IMR-90 (cell line): ENCODE data around the gene HDAC10. TPM values are rescaled to one million over a fixed set of nuclear protein-coding genes. Genes with fewer than 3 reads are reported as not detected.

Experiments
- ATAC-seq: fragments of 200-7000 bp; cut with Tn5 transposase; 2 replicates; pipeline ENCODE4 v1.9.1; 2020; ENCODE audit warnings: low read depth, mild to moderate bottlenecking, moderate library complexity
- BruUV-seq: library from RNA; stranded (reverse); fragments of 400-500 nt; replicated peaks from 2 replicates; lab custom pipeline; 2021; lab: Mats Ljungman, UMichigan
- CTCF ChIA-PET: fragments of 300-600 bp; formaldehyde crosslinking; extraction: SDS; loops from one replicate; lab custom pipeline; 2021; ENCODE audit warnings: antibody characterized with exemption; lab: Yijun Ruan, JAX
- POLR2A ChIA-PET: fragments of 300-600 bp; sonication (Branson Sonifier 250); formaldehyde crosslinking; loops from one replicate; lab custom pipeline; 2022; ENCODE audit warnings: antibody characterized with exemption; ENCODE audit not compliant: unreplicated experiment; lab: Charles Lee
- DNase-seq: peaks from one replicate; pipeline ENCODE4 v3.0.0; 2013
- H2AFZ ChIP-seq: replicated peaks from 2 replicates; pipeline ENCODE3; 2013; ENCODE audit warnings: low read length, mild to moderate bottlenecking; ENCODE audit not compliant: poor library complexity
- H2AK5ac ChIP-seq: 2 replicates; pipeline ENCODE4 v1.6.1; 2013; ENCODE audit warnings: low read depth, low read length, inconsistent platforms
- H2AK9ac ChIP-seq: replicated peaks from 2 replicates; pipeline ENCODE3; 2013; ENCODE audit warnings: mild to moderate bottlenecking, low read depth, low read length, moderate library complexity; ENCODE audit not compliant: poor library complexity
- H2BK120ac ChIP-seq: 2 replicates; pipeline ENCODE4 v1.6.1; 2013; ENCODE audit warnings: low read depth, low read length, inconsistent platforms
- H2BK15ac ChIP-seq: 3 replicates; pipeline ENCODE4 v1.6.1; 2013; ENCODE audit warnings: low read depth, low read length, inconsistent platforms
- H2BK20ac ChIP-seq: 2 replicates; pipeline ENCODE4 v1.6.1; 2013; ENCODE audit warnings: low read depth, mild to moderate bottlenecking, inconsistent platforms, low read length, moderate library complexity
- H2BK5ac ChIP-seq: 2 replicates; pipeline ENCODE4 v1.6.1; 2013; ENCODE audit warnings: mild to moderate bottlenecking, low read depth, low read length, inconsistent platforms; ENCODE audit not compliant: poor library complexity, severe bottlenecking
- H3K14ac ChIP-seq: replicated peaks from 2 replicates; pipeline ENCODE4 v1.6.1; 2013; ENCODE audit warnings: low read depth, low read length, inconsistent platforms
- H3K18ac ChIP-seq: 2 replicates; pipeline ENCODE4 v1.6.1; 2013; ENCODE audit warnings: low read depth, low read length, control low read depth
- H3K23ac ChIP-seq: 2 replicates; pipeline ENCODE4 v1.6.1; 2013; ENCODE audit warnings: low read depth, low read length, inconsistent platforms
- H3K27ac ChIP-seq: 2 replicates; pipeline ENCODE4 v1.5.1; 2013; ENCODE audit warnings: mild to moderate bottlenecking, control low read depth, low read length; ENCODE audit not compliant: insufficient read depth
- H3K27me3 ChIP-seq: 2 replicates; pipeline ENCODE4 v1.6.1; 2013; ENCODE audit warnings: low read length; ENCODE audit not compliant: control insufficient read depth, insufficient read depth
- H3K36me3 ChIP-seq: 2 replicates; pipeline ENCODE4 v1.6.1; 2013; ENCODE audit warnings: low read length, mixed read lengths; ENCODE audit not compliant: control insufficient read depth, insufficient read depth
- H3K4ac ChIP-seq: 2 replicates; pipeline ENCODE4 v1.6.1; 2013; ENCODE audit warnings: low read depth, low read length, inconsistent platforms
- H3K4me1 ChIP-seq: 2 replicates; pipeline ENCODE4 v1.6.1; 2013; ENCODE audit warnings: low read length, mixed read lengths; ENCODE audit not compliant: control insufficient read depth, insufficient read depth
- H3K4me2 ChIP-seq: 2 replicates; pipeline ENCODE4 v1.6.1; 2013; ENCODE audit warnings: low read depth, mild to moderate bottlenecking, control low read depth, low read length, moderate library complexity
- H3K4me3 ChIP-seq: 2 replicates; pipeline ENCODE4 v1.5.1; 2013; ENCODE audit warnings: low read depth, mild to moderate bottlenecking, control low read depth, low read length, moderate library complexity; ENCODE audit not compliant: insufficient read depth
- H3K56ac ChIP-seq: 2 replicates; pipeline ENCODE4 v1.6.1; 2013; ENCODE audit warnings: low read length, inconsistent platforms; ENCODE audit not compliant: insufficient read depth; ENCODE audit errors: extremely low read depth
- H3K79me1 ChIP-seq, 2 experiments: 2 replicates each; pipeline ENCODE4 v1.6.1; 2013; ENCODE audit warnings: low read length in 2 of 2, inconsistent platforms in 1 of 2, low read depth in 1 of 2
- H3K9ac ChIP-seq: 2 replicates; pipeline ENCODE4 v1.6.1; 2013; ENCODE audit warnings: low read depth, low read length, control low read depth
- H3K9me1 ChIP-seq: 2 replicates; pipeline ENCODE4 v1.6.1; 2013; ENCODE audit warnings: low read length, inconsistent platforms; ENCODE audit not compliant: insufficient read depth
- H3K9me3 ChIP-seq: 2 replicates; pipeline ENCODE4 v1.6.1; 2013; ENCODE audit warnings: low read length; ENCODE audit not compliant: control insufficient read depth, insufficient read depth
- H4K20me1 ChIP-seq: 2 replicates; pipeline ENCODE4 v1.6.1; 2013; ENCODE audit warnings: low read length, inconsistent platforms; ENCODE audit not compliant: insufficient read depth
- H4K5ac ChIP-seq: 2 replicates; pipeline ENCODE4 v1.6.1; 2013; ENCODE audit warnings: mild to moderate bottlenecking, low read depth, low read length, control low read depth
- H4K8ac ChIP-seq, 2 experiments: 2 replicates each; pipeline ENCODE4 v1.6.1; 2013; ENCODE audit warnings: low read depth in 2 of 2, low read length in 2 of 2, control low read depth in 1 of 2, inconsistent platforms in 1 of 2
- H4K91ac ChIP-seq: 2 replicates; pipeline ENCODE4 v1.6.1; 2013; ENCODE audit warnings: low read depth, low read length, inconsistent platforms; ENCODE audit not compliant: insufficient read depth
- BHLHE40 ChIP-seq: fragments of 150-350 bp; IDR thresholded peaks from 2 replicates; pipeline ENCODE4 v1.6.1; 2016; ENCODE audit warnings: mild to moderate bottlenecking, low read depth, low read length
- CEBPB ChIP-seq: IDR thresholded peaks from 2 replicates; pipeline ENCODE4 v1.6.1; 2012; ENCODE audit warnings: low read depth, low read length, improper control_type of control experiment
- CHD1 ChIP-seq: IDR thresholded peaks from 2 replicates; pipeline ENCODE4 v1.6.1; 2012; ENCODE audit warnings: low read depth, low read length, improper control_type of control experiment
- CTCF ChIP-seq: conservative IDR thresholded peaks from 2 replicates; pipeline ENCODE4 v1.5.1; 2012; ENCODE audit warnings: mild to moderate bottlenecking, low read depth, low read length, improper control_type of control experiment
- ELK1 ChIP-seq: fragments of 150-350 bp; IDR thresholded peaks from 2 replicates; pipeline ENCODE4 v1.6.1; 2016; ENCODE audit warnings: low read depth, mild to moderate bottlenecking, low read length, moderate library complexity, borderline replicate concordance
- FOS ChIP-seq: fragments of 150-350 bp; IDR thresholded peaks from 2 replicates; pipeline ENCODE4 v1.6.1; 2016; ENCODE audit warnings: low read depth, low read length
- MAFK ChIP-seq: IDR thresholded peaks from 2 replicates; pipeline ENCODE4 v1.6.1; 2012; ENCODE audit warnings: low read depth, low read length, improper control_type of control experiment
- MAZ ChIP-seq: IDR thresholded peaks from 2 replicates; pipeline ENCODE4 v1.6.1; 2012; ENCODE audit warnings: low read depth, mild to moderate bottlenecking, low read length, improper control_type of control experiment, moderate library complexity, borderline replicate concordance
- MXI1 ChIP-seq: IDR thresholded peaks from 2 replicates; pipeline ENCODE4 v1.6.1; 2012; ENCODE audit warnings: low read depth, mild to moderate bottlenecking, low read length, moderate library complexity, borderline replicate concordance
- NFE2L2 ChIP-seq: fragments of 150-350 bp; IDR thresholded peaks from 2 replicates; pipeline ENCODE4 v1.6.1; 2016; ENCODE audit warnings: low read depth, mild to moderate bottlenecking, low read length
- POLR2A ChIP-seq: IDR thresholded peaks from 2 replicates; pipeline ENCODE4 v1.6.1; 2012; ENCODE audit warnings: mild to moderate bottlenecking, low read depth, low read length
- RAD21 ChIP-seq: IDR thresholded peaks from 2 replicates; pipeline ENCODE4 v1.6.1; 2012; ENCODE audit warnings: low read length, improper control_type of control experiment
- RCOR1 ChIP-seq: IDR thresholded peaks from 2 replicates; pipeline ENCODE4 v1.6.1; 2012; ENCODE audit warnings: mild to moderate bottlenecking, low read length, improper control_type of control experiment; ENCODE audit not compliant: insufficient replicate concordance
- RFX5 ChIP-seq: IDR thresholded peaks from 2 replicates; pipeline ENCODE4 v1.8.0; 2012; ENCODE audit warnings: low read depth, mild to moderate bottlenecking, low read length, moderate library complexity
- SMC3 ChIP-seq: fragments of 150-350 bp; IDR thresholded peaks from 2 replicates; pipeline ENCODE4 v1.6.1; 2016; ENCODE audit warnings: low read depth, mild to moderate bottlenecking, antibody characterized with exemption, low read length, moderate library complexity
- WGBS, 2 experiments: methylation state at CpG; one replicate each; pipeline versions ENCODE4 v1.1.5 to v1.1.7; 2013; ENCODE audit warnings: missing lambda C conversion rate in 2 of 2; ENCODE audit not compliant: insufficient read length in 1 of 2; ENCODE audit errors: extremely low coverage in 2 of 2; 5-methylcytosine and 5-hydroxymethylcytosine counted together
- dilution Hi-C: fragments of 300-500 bp; cut with HindIII; formaldehyde crosslinking; loops from one replicate; pipeline ENCODE4 v1.14.3; 2018; ENCODE audit warnings: low sequenced_read_pairs; ENCODE audit not compliant: unreplicated experiment
- in situ Hi-C: fragments of 300-500 bp; cut with MboI; formaldehyde crosslinking; loops from 3 replicates; pipeline ENCODE4 v1.14.3; 2019; ENCODE audit warnings: low sequenced_read_pairs, inconsistent platforms, mixed read lengths
- intact Hi-C: fragments of 100-400 bp; cut with micrococcal nuclease; formaldehyde crosslinking; loops from 2 replicates; pipeline ENCODE4 v1.10.0; 2022
- polyA plus RNA-seq, 3 experiments: library from polyadenylated mRNA; depleted of rRNA; stranded (reverse); fragments of >200 nt; gene quantifications; 2 replicates each; pipeline ENCODE4 v1.2.3, GENCODE V29; 2012; ENCODE audit warnings: low replicate concordance in 1 of 3
- total RNA-seq: library from RNA; depleted of rRNA; stranded (reverse); fragments of >200 nt; gene quantifications from 2 replicates; pipeline ENCODE4 v1.2.3, GENCODE V29; 2012
- TF ChIP-seq, protein P1 (sequence below): fragments of 150-350 bp; IDR thresholded peaks from 2 replicates; pipeline ENCODE4 v1.6.1; 2017; ENCODE audit warnings: mild to moderate bottlenecking, antibody characterized with exemption, low read length, low read depth

Gene HDAC10
- total and polyA plus RNA-seq, 2 of the 4 experiments (the other 2 are of a cell fraction), result 3.9 to 35.7 TPM

- H2AFZ ChIP-seq, result no peak overlapping the region
- TF ChIP-seq CHD1, result no peak
- TF ChIP-seq POLR2A, result no peak
- no peak for TF ChIP-seq CTCF
- no peak for TF ChIP-seq NFE2L2
- TF ChIP-seq MXI1, result no peak
- TF ChIP-seq CEBPB, result no peak
- no peak for TF ChIP-seq ELK1
- no peak for TF ChIP-seq MAFK
- TF ChIP-seq MAZ, result no peak
- no peak for TF ChIP-seq FOS
- TF ChIP-seq RAD21, result no peak
- TF ChIP-seq, protein P1, sequence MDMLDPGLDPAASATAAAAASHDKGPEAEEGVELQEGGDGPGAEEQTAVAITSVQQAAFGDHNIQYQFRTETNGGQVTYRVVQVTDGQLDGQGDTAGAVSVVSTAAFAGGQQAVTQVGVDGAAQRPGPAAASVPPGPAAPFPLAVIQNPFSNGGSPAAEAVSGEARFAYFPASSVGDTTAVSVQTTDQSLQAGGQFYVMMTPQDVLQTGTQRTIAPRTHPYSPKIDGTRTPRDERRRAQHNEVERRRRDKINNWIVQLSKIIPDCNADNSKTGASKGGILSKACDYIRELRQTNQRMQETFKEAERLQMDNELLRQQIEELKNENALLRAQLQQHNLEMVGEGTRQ, result no peak
- no peak for TF ChIP-seq SMC3
- TF ChIP-seq BHLHE40, result no peak
- no peak for TF ChIP-seq RFX5
- no peak for TF ChIP-seq RCOR1
- no peak overlapping the region for H3K4me2 ChIP-seq
- H3K14ac ChIP-seq, result no peak overlapping the region
- ATAC-seq (no peak), DNase-seq (no peak)
- H2AK5ac ChIP-seq, result no peak overlapping the region
- no peaks in the 10 kb centered on the region for H3K9me1 ChIP-seq
- no peak overlapping the region for H2BK5ac ChIP-seq
- in situ Hi-C loops (loop anchor here (5.0 kb wide), 1 partner anchor 73 kb away; the partner anchor contains the start of gene DENND6B), dilution Hi-C loops (no loop called here), intact Hi-C loops (loop anchor here (2.0 kb wide), 1 partner anchor 73 kb away; the partner anchor contains the start of gene DENND6B)
- H3K18ac ChIP-seq, result no peak overlapping the region
- no TSS peak for BruUV-seq
- no peak overlapping the region for H3K23ac ChIP-seq
- peaks cover 9 to 35% of the 10 kb centered on the region in 2 experiments; a peak in 3 of 4 replicates for H3K79me1 ChIP-seq
- H3K27ac ChIP-seq, result no peak overlapping the region
- H2BK20ac ChIP-seq, result no peak overlapping the region
- peaks cover 35% of the 10 kb centered on the region; the same call in 1 of the 2 replicates for H3K36me3 ChIP-seq
- H2AK9ac ChIP-seq, result peak overlapping the region; percentile 55
- peaks cover 29% of the 10 kb centered on the region for H4K20me1 ChIP-seq
- no peaks in the 10 kb centered on the region for H3K27me3 ChIP-seq
- no peak overlapping the region for H3K4me3 ChIP-seq
- no peak overlapping the region for H3K9ac ChIP-seq
- H4K5ac ChIP-seq, result no peak overlapping the region
- peaks cover 12% of the 10 kb centered on the region for H3K4me1 ChIP-seq
- no peak overlapping the region for H4K8ac ChIP-seq
- no peak overlapping the region for H3K56ac ChIP-seq
- H3K9me3 ChIP-seq, result no peaks in the 10 kb centered on the region
- POLR2A ChIA-PET, result no interaction called here
- H2BK120ac ChIP-seq, result no peak overlapping the region
- H3K4ac ChIP-seq, result no peak overlapping the region
- no peak overlapping the region for H4K91ac ChIP-seq
- H2BK15ac ChIP-seq, result no peak overlapping the region
- CTCF ChIA-PET, result no interaction called here
- 65% methylated on average over 3 of the region's 8 CpGs; no CpG with 5 or more reads in 1 of the 2 experiments for WGBS, 2 experiments
These were observed 2.9 kb upstream of the HDAC10 start for GRCh38 chr22:50253941-50254340.
